Measurements from ENCODE around the gene SPRED1.

The SPRED1 gene

GRCh38 chr15:38354315-38354929 lies 101.8 kb downstream of the SPRED1 start:
- peak; percentile 30 for DNase-seq (ENCODE audit: low read depth)

GRCh38 chr15:38362355-38362754 lies 109.7 kb downstream of the SPRED1 start:
- DNase-seq (ENCODE audit: low read depth) = no peak

GRCh38 chr15:38367476-38367875 lies 114.8 kb downstream of the SPRED1 start:
- DNase-seq (ENCODE audit: low read depth) = no peak

- DNase-seq (ENCODE audit: low read depth) = no peak
Measured at GRCh38 chr15:38369936-38370478, 117.4 kb downstream of the SPRED1 start.

GRCh38 chr15:38373016-38373415 lies 120.4 kb downstream of the SPRED1 start:
- DNase-seq (ENCODE audit: low read depth) = no peak

GRCh38 chr15:38374029-38374428 lies 121.4 kb downstream of the SPRED1 start:
- DNase-seq (ENCODE audit: low read depth) = no peak

GRCh38 chr15:38374556-38374955 lies 121.9 kb downstream of the SPRED1 start:
- DNase-seq (ENCODE audit: low read depth) = no peak

GRCh38 chr15:38376081-38376480 lies 123.4 kb downstream of the SPRED1 start:
- DNase-seq (ENCODE audit: low read depth) = no peak

- DNase-seq (ENCODE audit: low read depth) = no peak
Measured at GRCh38 chr15:38377636-38378035, 125.0 kb downstream of the SPRED1 start.

- no peak for DNase-seq (ENCODE audit: low read depth)
Measured at GRCh38 chr15:38378161-38378560, 125.5 kb downstream of the SPRED1 start.

GRCh38 chr15:38389924-38390542 lies 137.4 kb downstream of the SPRED1 start:
- peak; percentile 49 for DNase-seq (ENCODE audit: low read depth)

- DNase-seq (ENCODE audit: low read depth) = no peak
Measured at GRCh38 chr15:38391191-38391590, 138.6 kb downstream of the SPRED1 start.

GRCh38 chr15:38398134-38398533 lies 145.5 kb downstream of the SPRED1 start:
- no peak for DNase-seq (ENCODE audit: low read depth)

- DNase-seq (ENCODE audit: low read depth) = no peak
Measured at GRCh38 chr15:38401106-38401505, 148.5 kb downstream of the SPRED1 start.

GRCh38 chr15:38401701-38402100 lies 149.1 kb downstream of the SPRED1 start:
- no peak for DNase-seq (ENCODE audit: low read depth)

- DNase-seq (ENCODE audit: low read depth) = no peak
Measured at GRCh38 chr15:38406436-38406835, 153.8 kb downstream of the SPRED1 start.

Data from stimulated activated CD8-positive, alpha-beta memory T cell treated with anti-CD3 and anti-CD28 coated beads, Interleukin-4, amount 100 ng/mL, for 24 hours (primary cell).